Activated CD8-positive, alpha-beta T cell treated with anti-CD3 and anti-CD28 coated beads for 36 hours (primary cell): ENCODE measurements around the gene MCF2L. TPM values are rescaled to one million over a fixed set of nuclear protein-coding genes. Genes with fewer than 3 reads are reported as not detected.

ENCODE experiments used
- ATAC-seq: fragments of 200-7000 bp; cut with Tn5 transposase; one replicate; pipeline ENCODE4 v1.10.0; 2021; ENCODE audit warnings: mild to moderate bottlenecking, moderate library complexity
- CTCF ChIA-PET: fragments of 350-600 bp; sonication (Branson Sonifier 250); formaldehyde crosslinking; loops from one replicate; lab custom pipeline; 2021; ENCODE audit warnings: antibody characterized with exemption; lab: Charles Lee
- POLR2A ChIA-PET: fragments of 350-600 bp; sonication (Branson Sonifier 250); formaldehyde crosslinking; loops from one replicate; lab custom pipeline; 2021; ENCODE audit warnings: antibody characterized with exemption; lab: Charles Lee
- DNase-seq: peaks from one replicate; pipeline ENCODE4 v3.0.0-alpha.2; 2020
- H3K27ac Mint-ChIP-seq: one replicate; pipeline ENCODE4 v1.8.0; 2021; ENCODE audit warnings: mild to moderate bottlenecking, mixed read lengths
- H3K27me3 Mint-ChIP-seq: one replicate; pipeline ENCODE4 v1.8.0; 2021; ENCODE audit warnings: mixed read lengths
- H3K36me3 Mint-ChIP-seq: one replicate; pipeline ENCODE4 v1.8.0; 2021; ENCODE audit warnings: low read depth, mixed read lengths
- H3K4me1 Mint-ChIP-seq: one replicate; pipeline ENCODE4 v1.8.0; 2021; ENCODE audit warnings: low read depth, mixed read lengths
- H3K4me3 Mint-ChIP-seq: one replicate; pipeline ENCODE4 v1.8.0; 2021; ENCODE audit warnings: mild to moderate bottlenecking, moderate library complexity, mixed read lengths
- H3K9me3 Mint-ChIP-seq: one replicate; pipeline ENCODE4 v1.8.0; 2021; ENCODE audit warnings: mixed read lengths
- intact Hi-C: fragments of 100-400 bp; cut with micrococcal nuclease; formaldehyde crosslinking; loops from one replicate; pipeline ENCODE4 v1.10.0; 2022
- total RNA-seq, 2 experiments: library from RNA; stranded (reverse); gene quantifications; one replicate each; pipeline ENCODE4 v1.2.3, GENCODE V29; 2021
- TF ChIP-seq, protein P1 (sequence below): fragments of 200-600 bp; IDR thresholded peaks from one replicate; pipeline ENCODE4 v1.8.0; 2022; ENCODE audit warnings: antibody characterized with exemption, mild to moderate bottlenecking

MCF2L gene
- total RNA-seq, 2 experiments from 2014 or later = 7.6 to 8.9 TPM

DNA sequence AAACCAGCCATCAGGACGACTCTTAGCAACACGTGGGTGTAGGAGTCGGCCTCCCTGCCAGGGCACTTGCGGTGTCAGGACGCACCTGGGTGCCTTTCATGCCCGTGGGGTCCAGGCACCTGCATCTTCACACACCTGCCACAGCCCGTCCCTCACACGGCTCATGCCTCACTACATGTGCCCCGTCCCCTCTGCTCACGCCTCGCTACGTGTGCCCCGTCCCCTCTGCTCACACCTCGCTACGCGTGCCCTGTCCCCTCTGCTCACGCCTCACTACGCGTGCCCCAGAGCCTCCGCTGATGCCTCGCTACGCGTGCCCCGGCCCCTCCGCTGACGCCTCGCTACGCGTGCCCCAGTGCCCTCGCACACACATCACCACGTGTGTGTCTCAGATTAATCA lies 78.6 kb downstream of the MCF2L start:
- POLR2A ChIA-PET = no interaction called here
- CTCF ChIA-PET = interaction anchor here (1.3 kb wide), 1 partner anchor 18 kb away, joined by 3 read pairs; no protein-coding TSS in a partner anchor
- Mint-ChIP-seq H3K4me3 (no peak overlapping the region), H3K4me1 (no peaks in the 10 kb centered on the region), H3K27ac (no peak overlapping the region), H3K27me3 (no peaks in the 10 kb centered on the region), H3K9me3 (no peaks in the 10 kb centered on the region), H3K36me3 (no peaks in the 10 kb centered on the region)
- intact Hi-C loops = no loop called here
- DNase-seq (no peak), ATAC-seq (no peak)
- TF ChIP-seq, protein P1, sequence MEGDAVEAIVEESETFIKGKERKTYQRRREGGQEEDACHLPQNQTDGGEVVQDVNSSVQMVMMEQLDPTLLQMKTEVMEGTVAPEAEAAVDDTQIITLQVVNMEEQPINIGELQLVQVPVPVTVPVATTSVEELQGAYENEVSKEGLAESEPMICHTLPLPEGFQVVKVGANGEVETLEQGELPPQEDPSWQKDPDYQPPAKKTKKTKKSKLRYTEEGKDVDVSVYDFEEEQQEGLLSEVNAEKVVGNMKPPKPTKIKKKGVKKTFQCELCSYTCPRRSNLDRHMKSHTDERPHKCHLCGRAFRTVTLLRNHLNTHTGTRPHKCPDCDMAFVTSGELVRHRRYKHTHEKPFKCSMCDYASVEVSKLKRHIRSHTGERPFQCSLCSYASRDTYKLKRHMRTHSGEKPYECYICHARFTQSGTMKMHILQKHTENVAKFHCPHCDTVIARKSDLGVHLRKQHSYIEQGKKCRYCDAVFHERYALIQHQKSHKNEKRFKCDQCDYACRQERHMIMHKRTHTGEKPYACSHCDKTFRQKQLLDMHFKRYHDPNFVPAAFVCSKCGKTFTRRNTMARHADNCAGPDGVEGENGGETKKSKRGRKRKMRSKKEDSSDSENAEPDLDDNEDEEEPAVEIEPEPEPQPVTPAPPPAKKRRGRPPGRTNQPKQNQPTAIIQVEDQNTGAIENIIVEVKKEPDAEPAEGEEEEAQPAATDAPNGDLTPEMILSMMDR = no peak

DNA sequence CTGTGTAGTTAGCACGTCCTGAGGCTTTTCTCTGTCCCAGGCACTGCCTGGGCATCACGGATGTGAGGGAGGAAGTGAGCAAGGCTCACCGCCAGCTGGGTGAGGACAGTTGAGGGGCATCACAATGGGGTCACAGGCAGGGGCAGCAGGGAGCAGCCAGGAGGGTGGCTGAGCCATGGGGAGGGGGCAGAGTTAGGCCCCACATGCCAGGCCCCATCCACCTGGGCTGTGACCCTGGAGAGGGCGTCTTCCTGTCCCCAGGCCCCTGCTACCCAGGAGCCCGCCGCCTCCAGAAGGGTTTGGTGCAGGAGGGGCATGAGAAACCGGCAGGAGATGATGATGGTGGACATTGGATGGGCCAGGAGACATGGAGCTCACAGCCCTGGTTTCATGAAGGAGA lies 79.8 kb downstream of the MCF2L start:
- no peaks in the 10 kb centered on the region for H3K36me3 Mint-ChIP-seq
- ChIA-PET CTCF (interaction anchor here (1.3 kb wide), 1 partner anchor 19 kb away, joined by 3 read pairs; no protein-coding TSS in a partner anchor), POLR2A (no interaction called here)
- DNase-seq = no peak
- intact Hi-C loops = no loop called here
- no peak overlapping the region for H3K27ac Mint-ChIP-seq
- no peaks in the 10 kb centered on the region for H3K4me1 Mint-ChIP-seq
- H3K9me3 Mint-ChIP-seq = no peaks in the 10 kb centered on the region
- H3K27me3 Mint-ChIP-seq = no peaks in the 10 kb centered on the region
- no peak for ATAC-seq
- TF ChIP-seq, protein P1 = no peak
- no peak overlapping the region for H3K4me3 Mint-ChIP-seq

DNA sequence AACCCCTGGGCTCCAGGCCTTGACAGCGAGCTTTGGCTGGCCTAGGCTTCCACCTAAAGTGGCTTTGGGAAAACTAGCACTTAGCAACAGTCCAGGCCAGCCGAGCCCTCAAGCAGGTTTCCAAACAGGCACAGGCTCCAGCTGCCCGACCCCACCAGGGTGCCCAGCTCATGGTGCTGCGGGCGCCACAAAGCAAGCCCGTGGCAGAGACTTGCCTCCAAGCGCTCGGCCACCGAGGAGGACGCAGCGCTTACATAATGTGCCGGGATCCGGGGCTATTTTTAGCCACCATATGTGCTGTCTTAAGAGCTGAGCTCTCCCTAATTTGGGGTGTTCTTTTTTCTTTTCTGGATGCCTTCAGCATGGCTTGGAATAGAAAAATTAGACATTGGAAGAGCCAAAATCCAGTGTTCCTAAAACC lies 80.5 kb downstream of the MCF2L start:
- H3K36me3 Mint-ChIP-seq = no peaks in the 10 kb centered on the region
- POLR2A ChIA-PET = no interaction called here
- CTCF ChIA-PET = no interaction called here
- no peak for DNase-seq
- H3K4me1 Mint-ChIP-seq = no peaks in the 10 kb centered on the region
- ATAC-seq = no peak
- TF ChIP-seq, protein P1 = no peak
- H3K9me3 Mint-ChIP-seq = no peaks in the 10 kb centered on the region
- H3K4me3 Mint-ChIP-seq = no peak overlapping the region
- H3K27me3 Mint-ChIP-seq = no peaks in the 10 kb centered on the region
- intact Hi-C loops = no loop called here
- H3K27ac Mint-ChIP-seq = no peak overlapping the region

DNA sequence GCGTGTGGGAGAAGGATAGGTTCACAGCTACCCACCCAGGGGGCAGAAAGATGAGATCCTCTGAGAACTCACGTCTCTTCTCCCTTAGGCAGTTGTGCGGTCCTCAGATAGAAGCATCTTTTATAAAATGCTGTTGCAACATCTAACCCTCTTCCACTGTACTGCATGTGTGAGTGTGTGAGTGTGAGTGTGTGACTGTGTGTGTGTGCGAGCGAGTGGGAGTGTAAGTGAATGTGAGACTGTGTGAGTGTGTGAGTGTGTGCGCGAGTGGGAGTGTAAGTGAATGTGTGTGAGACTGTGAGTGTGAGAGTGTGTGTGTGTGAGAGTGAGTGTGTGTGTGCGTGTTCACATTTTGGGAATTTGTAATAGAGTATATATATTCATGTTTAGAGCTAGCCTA lies 81.0 kb downstream of the MCF2L start:
- DNase-seq (no peak), ATAC-seq (no peak)
- Mint-ChIP-seq H3K36me3 (no peaks in the 10 kb centered on the region), H3K9me3 (no peaks in the 10 kb centered on the region), H3K27me3 (no peaks in the 10 kb centered on the region), H3K4me1 (no peaks in the 10 kb centered on the region), H3K4me3 (no peak overlapping the region), H3K27ac (no peak overlapping the region)
- intact Hi-C loops = no loop called here
- TF ChIP-seq, protein P1 = no peak
- ChIA-PET POLR2A (no interaction called here), CTCF (no interaction called here)

DNA sequence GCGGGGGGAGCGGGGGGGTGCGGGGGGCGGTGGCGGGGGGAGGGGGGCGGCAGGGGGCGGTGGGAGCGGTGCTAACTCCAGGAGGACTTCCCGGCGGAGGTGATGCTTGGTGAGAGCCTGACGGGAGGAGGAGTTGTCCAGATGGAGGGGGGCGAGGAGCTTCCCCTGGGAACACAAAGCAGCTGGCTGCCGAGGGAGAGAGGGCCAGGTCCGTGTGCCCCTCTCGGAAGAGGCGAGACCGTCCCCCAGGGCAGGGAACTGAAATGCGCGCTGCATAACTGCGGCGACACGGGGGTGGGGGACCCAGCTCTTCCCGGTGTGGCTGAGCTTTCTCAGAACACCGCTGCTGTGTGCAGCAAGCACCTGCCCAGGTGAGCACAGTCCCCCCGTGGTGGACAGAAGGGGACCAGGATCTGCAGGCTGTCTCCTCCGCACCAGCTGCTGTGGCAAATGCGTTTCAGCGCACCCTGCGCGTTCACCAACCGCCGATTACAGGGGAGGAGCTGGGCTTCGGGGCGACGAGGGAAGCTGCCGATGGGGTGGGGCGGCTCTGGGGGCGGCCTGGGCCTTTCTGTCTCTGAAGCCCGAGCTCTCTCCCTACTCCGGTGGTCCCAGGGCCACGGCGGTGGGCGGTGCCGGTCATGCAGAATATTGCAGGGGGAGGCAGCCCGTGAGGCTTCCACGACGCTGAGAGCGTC lies 81.9 kb downstream of the MCF2L start:
- ATAC-seq (no peak), DNase-seq (no peak)
- ChIA-PET POLR2A (no interaction called here), CTCF (interaction anchor here (1.2 kb wide), 1 partner anchor 21 kb away, joined by 3 read pairs; no protein-coding TSS in a partner anchor)
- Mint-ChIP-seq H3K27ac (no peak overlapping the region), H3K9me3 (no peaks in the 10 kb centered on the region), H3K4me3 (no peak overlapping the region), H3K36me3 (no peaks in the 10 kb centered on the region), H3K27me3 (no peaks in the 10 kb centered on the region), H3K4me1 (no peaks in the 10 kb centered on the region)
- TF ChIP-seq, protein P1 = no peak
- intact Hi-C loops = no loop called here
